ENCODE data around the gene PRPF18. TPM values are rescaled to one million over a fixed set of nuclear protein-coding genes. Genes with fewer than 3 reads are reported as not detected.

PRPF18 gene
- total and polyA plus RNA-seq, 2 donors from 2014 or later, result 23.0 to 24.4 TPM

DNA sequence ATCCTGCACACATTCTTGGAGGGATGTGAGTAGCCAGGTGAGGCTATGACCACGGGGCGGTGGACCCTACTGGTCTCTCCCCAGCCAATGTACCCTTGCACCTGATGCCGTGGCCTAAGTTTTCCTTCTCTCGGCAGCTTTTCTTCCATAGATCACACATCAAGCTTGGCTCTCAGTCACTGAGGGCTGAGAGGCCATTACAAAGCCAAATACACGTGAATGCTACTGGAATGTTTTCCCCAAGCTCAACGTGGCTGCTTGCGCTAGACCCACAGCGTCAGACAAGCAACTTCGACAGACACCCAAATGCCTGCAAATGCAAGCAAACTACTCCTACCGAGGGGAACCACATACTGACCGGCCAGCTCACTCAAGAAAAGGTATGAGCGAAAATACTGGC, 83.1 kb downstream of the PRPF18 start:
- H3K27me3 ChIP-seq (ENCODE audit: control insufficient read depth, insufficient read depth, low read length), result no peaks in the 10 kb centered on the region
- DNase-seq, result no peak
- H3K4me1 ChIP-seq (ENCODE audit: control insufficient read depth in 2 of 3, insufficient read depth in 2 of 3, low read depth in 1 of 3, low read length in 3 of 3), result peaks cover 13 to 19% (median 15%) of the 10 kb centered on the region in 3 donors
- peak overlapping the region; percentile 84 to 85 for H3K27ac ChIP-seq (ENCODE audit: low read depth in 2 of 2, low read length in 2 of 2)
- intact Hi-C loops (cut with DNase I), result no loop called here
- TF ChIP-seq, protein P1, sequence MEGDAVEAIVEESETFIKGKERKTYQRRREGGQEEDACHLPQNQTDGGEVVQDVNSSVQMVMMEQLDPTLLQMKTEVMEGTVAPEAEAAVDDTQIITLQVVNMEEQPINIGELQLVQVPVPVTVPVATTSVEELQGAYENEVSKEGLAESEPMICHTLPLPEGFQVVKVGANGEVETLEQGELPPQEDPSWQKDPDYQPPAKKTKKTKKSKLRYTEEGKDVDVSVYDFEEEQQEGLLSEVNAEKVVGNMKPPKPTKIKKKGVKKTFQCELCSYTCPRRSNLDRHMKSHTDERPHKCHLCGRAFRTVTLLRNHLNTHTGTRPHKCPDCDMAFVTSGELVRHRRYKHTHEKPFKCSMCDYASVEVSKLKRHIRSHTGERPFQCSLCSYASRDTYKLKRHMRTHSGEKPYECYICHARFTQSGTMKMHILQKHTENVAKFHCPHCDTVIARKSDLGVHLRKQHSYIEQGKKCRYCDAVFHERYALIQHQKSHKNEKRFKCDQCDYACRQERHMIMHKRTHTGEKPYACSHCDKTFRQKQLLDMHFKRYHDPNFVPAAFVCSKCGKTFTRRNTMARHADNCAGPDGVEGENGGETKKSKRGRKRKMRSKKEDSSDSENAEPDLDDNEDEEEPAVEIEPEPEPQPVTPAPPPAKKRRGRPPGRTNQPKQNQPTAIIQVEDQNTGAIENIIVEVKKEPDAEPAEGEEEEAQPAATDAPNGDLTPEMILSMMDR (IDR thresholded peaks at IDR 0.05; ENCODE audit: borderline replicate concordance, extremely low read depth, insufficient read depth), result no peak
- no peak for FAIRE-seq
- no peaks in the 10 kb centered on the region for H3K9me3 ChIP-seq (ENCODE audit: control insufficient read depth in 2 of 3, insufficient read depth in 1 of 3, low read length in 3 of 3)
- H3K36me3 ChIP-seq (ENCODE audit: control insufficient read depth in 2 of 3, insufficient read depth in 3 of 3, low read length in 3 of 3), result peaks cover 9 to 36% (median 15%) of the 10 kb centered on the region in 3 donors
- H3K9ac ChIP-seq (ENCODE audit: low read length in 3 of 3), result no peak overlapping the region
- no peak overlapping the region for H3K4me3 ChIP-seq (ENCODE audit: low read length in 3 of 3)

DNA sequence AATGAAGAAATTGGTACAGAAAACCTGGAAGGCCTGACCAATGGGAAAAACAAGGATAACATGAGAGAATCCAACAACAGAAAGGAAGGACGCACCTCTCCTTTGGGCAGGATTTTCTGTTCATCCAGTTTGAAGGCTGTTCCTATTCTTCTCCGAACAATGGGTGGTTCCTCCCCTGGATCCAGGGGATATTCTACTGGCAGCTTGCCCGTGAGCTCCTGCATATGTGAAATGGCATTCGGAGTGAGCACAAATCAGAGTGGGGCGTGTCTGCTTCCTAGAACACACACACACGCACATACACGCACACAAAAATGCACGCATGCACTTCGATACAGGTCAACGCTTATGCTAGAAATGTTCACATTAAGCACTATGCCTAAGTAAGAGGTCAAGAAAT, 83.5 kb downstream of the PRPF18 start:
- TF ChIP-seq, protein P1 (IDR thresholded peaks at IDR 0.05; ENCODE audit: borderline replicate concordance, extremely low read depth, insufficient read depth), result no peak
- DNase-seq (no peak), FAIRE-seq (no peak)
- intact Hi-C loops (cut with DNase I), result no loop called here
- Histone ChIP-seq H3K9ac (ENCODE audit: low read length in 3 of 3) (no peak overlapping the region), H3K4me3 (ENCODE audit: low read length in 3 of 3) (no peak overlapping the region), H3K27me3 (ENCODE audit: control insufficient read depth, insufficient read depth, low read length) (no peaks in the 10 kb centered on the region), H3K9me3 (ENCODE audit: control insufficient read depth in 2 of 3, insufficient read depth in 1 of 3, low read length in 3 of 3) (no peaks in the 10 kb centered on the region), H3K27ac (ENCODE audit: low read depth in 2 of 2, low read length in 2 of 2) (peak overlapping the region; percentile 84 to 85), H3K36me3 (ENCODE audit: control insufficient read depth in 2 of 3, insufficient read depth in 3 of 3, low read length in 3 of 3) (peaks cover 9 to 36% (median 14%) of the 10 kb centered on the region in 3 donors), H3K4me1 (ENCODE audit: control insufficient read depth in 2 of 3, insufficient read depth in 2 of 3, low read depth in 1 of 3, low read length in 3 of 3) (peaks cover 13 to 19% (median 15%) of the 10 kb centered on the region in 3 donors)

DNA sequence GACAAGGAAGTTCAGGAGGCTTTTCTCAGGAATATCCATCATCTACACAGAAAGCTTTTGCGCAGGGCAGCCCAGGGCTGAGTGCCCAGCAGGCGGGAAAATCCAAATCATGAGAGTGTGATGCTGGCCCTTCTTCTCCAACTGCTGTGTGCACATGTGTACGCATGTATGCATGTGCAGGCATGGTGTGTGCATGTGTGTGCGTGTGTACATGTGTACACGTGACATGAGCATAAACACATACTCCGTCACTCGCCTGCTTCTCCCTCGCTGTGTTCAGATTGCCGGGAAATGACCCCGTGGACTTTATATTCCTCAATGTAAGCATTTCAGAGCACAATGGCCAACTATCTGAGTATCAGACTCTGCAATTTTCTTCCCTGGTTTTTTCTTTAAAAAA, 85.1 kb downstream of the PRPF18 start:
- DNase-seq (peak in 1 of 5 donors; percentile 20), FAIRE-seq (no peak)
- Histone ChIP-seq H3K27ac (ENCODE audit: low read depth in 2 of 2, low read length in 2 of 2) (no peak overlapping the region), H3K9me3 (ENCODE audit: control insufficient read depth in 2 of 3, insufficient read depth in 1 of 3, low read length in 3 of 3) (no peaks in the 10 kb centered on the region), H3K4me3 (ENCODE audit: low read length in 3 of 3) (no peak overlapping the region), H3K27me3 (ENCODE audit: control insufficient read depth, insufficient read depth, low read length) (no peaks in the 10 kb centered on the region), H3K4me1 (ENCODE audit: control insufficient read depth in 2 of 3, insufficient read depth in 2 of 3, low read depth in 1 of 3, low read length in 3 of 3) (peaks cover 13 to 19% (median 15%) of the 10 kb centered on the region in 3 donors), H3K36me3 (ENCODE audit: control insufficient read depth in 2 of 3, insufficient read depth in 3 of 3, low read length in 3 of 3) (peaks cover 5 to 23% (median 9%) of the 10 kb centered on the region in 3 donors), H3K9ac (ENCODE audit: low read length in 3 of 3) (no peak overlapping the region)
- intact Hi-C loops (cut with DNase I), result no loop called here
- TF ChIP-seq, protein P1 (IDR thresholded peaks at IDR 0.05; ENCODE audit: borderline replicate concordance, extremely low read depth, insufficient read depth), result no peak

DNA sequence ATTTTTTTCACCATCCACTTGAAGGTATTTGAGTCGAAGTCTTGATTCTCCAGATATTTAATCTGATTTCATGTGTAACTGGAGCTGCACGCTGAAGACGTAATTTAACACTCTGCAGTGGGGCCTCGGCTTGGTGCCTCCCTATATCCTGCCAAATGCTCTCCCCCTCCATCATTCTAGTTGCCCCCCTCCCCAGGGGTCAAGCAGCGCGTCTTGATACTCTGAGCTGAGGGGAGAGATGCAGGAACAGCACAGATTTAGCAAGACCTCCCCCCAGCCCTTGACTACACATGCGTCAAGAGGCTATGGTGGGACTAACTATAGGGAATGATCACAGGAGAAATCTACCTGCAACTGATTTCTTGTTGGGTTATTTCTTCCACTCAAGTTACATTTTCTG, 85.8 kb downstream of the PRPF18 start:
- DNase-seq, result peak in 4 of 5 donors; percentile 84 to 90 (median 88)
- H3K27ac ChIP-seq (ENCODE audit: low read depth in 2 of 2, low read length in 2 of 2), result no peak overlapping the region
- TF ChIP-seq, protein P1 (IDR thresholded peaks at IDR 0.05; ENCODE audit: borderline replicate concordance, extremely low read depth, insufficient read depth), result no peak
- no peak overlapping the region for H3K4me3 ChIP-seq (ENCODE audit: low read length in 3 of 3)
- H3K9me3 ChIP-seq (ENCODE audit: control insufficient read depth in 2 of 3, insufficient read depth in 1 of 3, low read length in 3 of 3), result no peaks in the 10 kb centered on the region
- H3K4me1 ChIP-seq (ENCODE audit: control insufficient read depth in 2 of 3, insufficient read depth in 2 of 3, low read depth in 1 of 3, low read length in 3 of 3), result peaks cover 13 to 19% (median 15%) of the 10 kb centered on the region in 3 donors
- intact Hi-C loops (cut with DNase I), result no loop called here
- peaks cover 5 to 20% (median 7%) of the 10 kb centered on the region in 3 donors for H3K36me3 ChIP-seq (ENCODE audit: control insufficient read depth in 2 of 3, insufficient read depth in 3 of 3, low read length in 3 of 3)
- no peaks in the 10 kb centered on the region for H3K27me3 ChIP-seq (ENCODE audit: control insufficient read depth, insufficient read depth, low read length)
- no peak for FAIRE-seq
- no peak overlapping the region for H3K9ac ChIP-seq (ENCODE audit: low read length in 3 of 3)
